NCI-H2196 (cell line): ENCODE data around the gene SPSB3.
"Not testable (repeated sequence)": the region's sequence is repeated elsewhere in the genome, so short reads cannot be mapped to it uniquely, and the experiment has no call there.

Experiments
- DNase-seq: peaks from one replicate; lab custom pipeline; 2025; ENCODE audit not compliant: unreplicated experiment; lab: John Stamatoyannopoulos, UW

Gene SPSB3

DNA sequence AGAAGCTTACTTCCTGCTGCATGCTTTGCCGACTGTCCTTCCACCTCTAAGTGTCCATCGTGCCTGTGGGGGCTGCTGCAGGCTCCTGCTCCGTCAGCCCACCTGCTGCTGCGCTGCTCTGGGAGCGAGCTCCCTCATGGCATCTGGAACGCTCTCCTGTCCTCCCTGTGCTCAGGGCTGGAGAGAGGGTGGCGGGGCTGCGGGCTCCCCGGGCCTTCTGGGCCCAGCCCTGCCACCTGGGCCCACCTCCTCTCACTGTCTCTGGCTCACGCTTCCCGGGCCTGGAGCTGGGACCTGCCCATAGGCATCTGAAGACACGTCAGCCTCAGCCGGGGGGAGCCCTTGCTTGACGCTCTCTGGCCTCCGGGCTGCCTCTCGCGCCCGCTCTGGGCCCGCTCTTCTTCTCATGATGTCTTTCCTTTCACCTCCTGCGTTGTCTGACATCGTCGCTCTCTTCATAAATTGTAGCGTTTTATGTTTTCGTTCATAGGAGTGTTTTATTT, 38.0 kb downstream of the SPSB3 start:
- DNase-seq: no peak

DNA sequence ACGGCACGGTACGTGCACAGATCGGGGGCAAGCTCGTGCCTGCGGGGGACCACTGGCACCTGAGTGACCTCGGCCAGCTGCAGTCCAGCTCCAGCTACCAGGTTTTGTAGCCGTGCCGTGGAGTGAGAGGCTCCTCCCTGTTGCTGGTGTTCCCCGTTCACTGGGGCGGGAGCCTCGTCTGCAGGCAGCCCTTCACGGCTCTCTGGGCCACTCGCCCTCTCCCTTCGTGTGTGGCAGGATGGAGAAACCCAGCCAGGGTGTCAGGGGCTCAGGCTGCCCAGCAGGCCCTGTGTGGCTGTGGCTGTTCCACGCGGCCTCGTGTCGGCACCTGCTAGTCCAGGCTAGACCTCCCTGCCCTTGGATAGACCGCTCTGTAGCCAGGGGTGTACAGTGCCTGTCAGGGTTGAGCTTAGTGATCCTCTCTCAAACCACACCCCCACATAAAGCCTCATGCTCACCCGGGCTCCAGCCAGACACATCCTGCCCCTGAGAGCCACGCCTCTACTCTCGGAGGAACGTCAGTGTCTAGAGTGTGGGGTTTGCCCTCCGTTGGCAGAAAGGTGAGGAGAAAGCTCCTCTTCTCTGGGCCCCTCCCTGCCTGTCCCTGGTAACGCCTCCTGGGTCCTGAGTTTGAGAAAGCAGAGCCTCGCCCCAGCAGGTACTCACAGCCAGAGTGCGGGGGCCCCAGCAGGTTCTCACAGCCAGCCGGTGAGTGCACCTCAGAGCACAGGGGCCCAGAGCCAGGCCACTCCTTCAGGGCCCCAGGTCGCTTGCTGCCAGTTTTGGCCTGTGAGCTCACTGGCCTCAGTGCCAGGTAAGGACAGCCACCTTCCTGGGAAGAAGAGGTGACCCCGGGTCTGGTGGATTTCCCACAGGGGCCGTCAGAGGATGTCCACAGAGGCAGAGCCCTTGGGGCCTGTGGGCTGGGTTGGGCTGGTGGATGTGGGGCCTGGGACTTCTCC, 38.7 kb downstream of the SPSB3 start:
- no peak for DNase-seq

DNA sequence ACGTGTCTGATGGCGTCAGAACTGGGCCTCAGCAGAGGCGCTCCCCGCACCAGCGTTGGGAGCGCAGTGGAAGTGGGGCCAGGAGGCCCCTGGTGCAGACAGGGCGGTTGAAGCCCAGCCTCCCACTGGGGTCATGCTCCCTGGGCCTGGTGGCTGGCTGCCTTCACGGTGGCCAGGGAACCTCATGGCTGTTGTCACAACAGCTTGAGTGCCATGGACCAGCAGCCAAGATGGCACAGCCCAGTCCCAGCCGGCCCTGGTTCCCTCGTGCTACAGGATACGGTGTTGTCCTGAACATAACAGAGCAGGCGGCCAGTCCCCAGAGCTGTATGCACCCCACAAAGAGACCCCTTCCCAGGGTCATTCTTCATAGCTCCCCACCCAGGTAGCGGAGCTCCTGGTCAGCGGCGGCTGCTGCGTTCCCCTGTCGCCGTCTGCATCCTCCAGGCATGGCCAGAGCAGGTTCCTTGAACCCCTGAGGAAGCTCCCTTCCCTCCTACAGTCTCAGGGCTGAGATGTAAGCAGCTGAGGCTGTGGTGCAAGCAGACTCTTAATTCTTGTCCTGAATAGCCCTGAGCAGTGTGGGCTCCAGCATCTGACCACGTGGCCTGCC, 40.7 kb downstream of the SPSB3 start:
- DNase-seq: no peak

DNA sequence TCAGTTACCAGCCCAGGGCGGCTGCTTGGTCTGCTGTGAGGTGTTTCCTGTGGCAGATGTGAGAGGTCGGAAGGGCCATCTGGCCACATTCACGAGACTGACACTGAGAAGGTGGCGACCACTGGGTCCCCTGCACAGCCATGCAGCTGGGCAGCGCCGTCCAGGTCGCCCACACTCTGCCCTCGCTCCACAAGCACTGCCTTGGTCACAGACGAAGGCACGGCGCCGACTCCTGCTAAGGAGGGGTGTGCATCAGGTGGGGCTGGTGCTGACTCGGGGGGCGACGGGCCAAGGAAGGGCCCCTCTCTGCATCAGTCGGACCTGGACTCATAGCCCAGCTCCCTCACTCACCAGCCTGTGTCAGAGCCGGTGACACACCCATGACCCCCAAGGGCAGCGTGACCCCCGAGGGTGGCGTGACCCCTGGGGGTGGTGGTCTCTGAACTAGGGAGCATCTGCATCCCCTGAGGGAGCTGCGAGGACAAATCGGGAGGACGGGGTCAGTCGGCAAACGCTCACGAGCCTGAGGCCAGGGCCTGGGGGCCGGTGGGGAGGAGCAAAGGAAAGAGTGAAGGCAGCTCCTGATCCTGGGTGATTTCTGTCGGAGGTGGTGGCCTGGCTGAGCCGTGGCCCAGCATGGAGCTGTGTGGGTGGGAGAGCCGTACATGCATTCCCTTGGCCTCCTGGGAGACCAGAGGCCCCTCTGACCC, 41.4 kb downstream of the SPSB3 start:
- DNase-seq: no peak

DNA sequence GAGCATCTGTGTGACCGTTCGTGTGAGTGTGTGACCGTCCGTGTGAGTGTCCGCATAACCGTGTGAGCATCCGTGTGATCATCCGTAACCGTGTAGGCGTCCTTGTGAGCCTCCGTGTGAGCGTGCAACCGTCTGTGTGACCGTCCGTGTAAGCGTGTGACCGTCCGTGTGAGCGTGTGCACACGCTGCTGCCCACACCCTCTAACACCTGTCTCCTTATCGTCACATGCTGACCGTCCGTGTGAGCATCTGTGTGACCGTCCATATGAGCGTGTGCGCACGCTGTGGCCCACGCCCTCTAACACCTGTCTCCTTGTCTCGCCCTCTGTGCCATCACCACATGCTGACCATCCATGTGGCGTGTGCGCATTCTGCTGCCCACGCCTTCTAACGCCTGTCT, 42.1 kb downstream of the SPSB3 start:
- DNase-seq: no peak

DNA sequence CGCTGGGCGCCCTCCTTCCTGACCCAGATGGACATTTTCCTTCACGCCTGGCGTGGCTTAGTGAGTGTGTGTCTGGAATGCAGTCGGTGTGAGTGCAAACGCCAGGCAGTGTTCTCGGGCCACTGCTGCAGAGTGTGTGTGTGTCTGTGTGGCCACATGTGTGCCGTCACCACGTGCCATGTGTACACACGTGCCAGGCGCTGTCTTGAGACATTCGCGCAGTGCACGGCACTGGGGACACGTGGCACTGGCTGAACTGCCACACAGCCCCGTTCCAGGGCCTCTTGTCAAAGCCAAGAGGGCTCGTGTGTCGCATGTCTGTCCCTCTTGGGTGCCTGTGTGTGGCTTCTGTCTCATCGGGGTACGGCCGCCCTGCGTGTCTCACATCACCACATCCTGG, 47.6 kb downstream of the SPSB3 start:
- DNase-seq: no peak

DNA sequence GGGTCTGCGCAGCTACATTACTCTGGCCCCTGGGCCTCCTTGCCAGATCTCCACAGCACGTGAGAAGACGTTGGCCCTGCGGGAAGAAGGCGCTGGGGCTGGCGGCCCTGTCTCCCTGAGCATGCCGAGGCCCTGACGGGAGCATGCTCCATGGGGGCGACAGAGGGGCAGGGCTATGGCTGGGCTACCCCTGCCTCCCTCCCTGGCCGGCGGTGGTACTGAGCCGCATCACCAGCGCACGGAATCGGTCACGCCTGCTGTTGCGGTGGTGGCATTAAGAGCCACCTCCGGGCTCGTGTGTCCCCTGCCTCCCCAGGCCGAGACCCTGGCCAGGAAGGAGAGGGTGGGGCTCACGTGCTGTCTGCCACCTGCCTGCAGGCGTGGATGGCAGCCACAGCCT, 48.2 kb downstream of the SPSB3 start:
- DNase-seq: no peak

DNA sequence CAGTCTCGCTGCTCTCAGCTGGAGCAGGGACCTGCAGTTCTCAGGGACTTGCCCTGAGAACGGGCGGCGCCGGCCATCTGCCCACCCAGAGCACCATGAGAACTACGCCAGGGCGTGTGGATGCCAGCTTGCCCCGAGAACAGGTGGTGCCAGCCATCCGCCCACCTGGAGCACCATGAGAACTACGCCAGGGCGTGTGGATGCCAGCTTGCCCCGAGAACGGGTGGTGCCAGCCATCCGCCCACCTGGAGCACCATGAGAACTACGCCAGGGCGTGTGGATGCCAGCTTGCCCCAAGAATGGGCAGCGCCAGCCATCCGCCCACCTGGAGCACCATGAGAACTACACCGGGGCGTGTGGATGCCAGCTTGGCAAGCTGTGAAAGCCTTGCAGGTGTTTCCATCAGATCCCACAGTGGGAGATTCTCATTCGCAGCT, 49.8 kb downstream of the SPSB3 start:
- not testable (repeated sequence) for DNase-seq

DNA sequence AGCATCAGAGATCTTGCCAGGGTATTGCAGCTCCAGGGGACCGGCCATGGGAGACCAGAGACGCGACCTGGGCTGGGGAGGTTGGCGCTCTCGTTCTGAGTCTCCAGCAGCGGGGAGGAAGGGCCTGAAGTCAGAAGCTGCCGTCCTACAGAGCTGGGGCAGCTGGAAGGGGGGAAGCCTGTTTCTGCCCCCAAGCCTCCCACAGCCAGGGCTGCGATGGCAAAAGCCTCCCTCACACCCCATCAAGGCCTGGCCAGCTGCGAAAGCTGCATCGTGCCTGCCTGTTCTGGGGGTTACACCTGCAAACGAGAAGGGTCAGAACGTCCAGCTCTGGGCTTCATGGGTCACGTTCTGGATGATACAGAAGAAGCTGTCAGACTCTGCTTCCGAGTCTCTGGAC, 50.3 kb downstream of the SPSB3 start:
- no peak for DNase-seq

DNA sequence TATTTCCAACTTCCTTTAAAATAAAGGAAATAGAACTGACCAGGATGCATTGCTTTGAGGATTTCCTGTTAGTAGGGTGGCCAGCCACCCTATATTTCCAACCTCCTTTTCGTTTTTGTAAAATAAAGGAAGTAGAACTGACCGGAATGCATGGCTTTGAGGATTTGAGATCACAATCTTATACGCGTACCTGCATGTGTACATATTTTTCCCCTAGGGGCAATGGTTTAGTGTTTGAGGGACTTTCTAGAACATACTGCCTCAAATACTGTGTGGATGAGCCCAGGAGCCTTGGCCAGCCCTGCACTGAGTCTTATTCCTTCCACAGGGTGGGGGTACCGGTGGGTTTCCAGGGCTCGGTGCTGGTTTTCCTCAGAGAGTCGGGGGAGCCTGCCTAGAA, 50.8 kb downstream of the SPSB3 start:
- DNase-seq: no peak

DNA sequence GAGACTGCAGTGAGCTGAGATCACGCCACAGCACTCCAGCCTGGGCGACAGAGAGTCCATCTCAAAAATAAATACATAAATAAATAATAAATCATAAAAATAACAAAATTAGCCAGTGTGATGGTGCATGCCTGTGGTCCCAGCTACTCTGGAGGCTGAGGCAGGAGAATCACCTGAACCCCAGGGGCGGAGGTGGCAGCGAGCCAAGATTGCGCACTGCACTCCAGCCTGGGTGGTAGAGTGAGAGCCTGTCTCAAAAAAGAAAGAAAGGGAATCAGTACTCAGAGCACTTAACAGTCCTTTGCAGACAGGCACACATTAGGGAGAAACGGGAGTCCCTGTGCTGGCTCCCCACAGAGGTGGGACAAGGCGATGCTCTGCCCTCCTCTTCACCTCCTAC, 51.3 kb downstream of the SPSB3 start:
- DNase-seq: no peak

DNA sequence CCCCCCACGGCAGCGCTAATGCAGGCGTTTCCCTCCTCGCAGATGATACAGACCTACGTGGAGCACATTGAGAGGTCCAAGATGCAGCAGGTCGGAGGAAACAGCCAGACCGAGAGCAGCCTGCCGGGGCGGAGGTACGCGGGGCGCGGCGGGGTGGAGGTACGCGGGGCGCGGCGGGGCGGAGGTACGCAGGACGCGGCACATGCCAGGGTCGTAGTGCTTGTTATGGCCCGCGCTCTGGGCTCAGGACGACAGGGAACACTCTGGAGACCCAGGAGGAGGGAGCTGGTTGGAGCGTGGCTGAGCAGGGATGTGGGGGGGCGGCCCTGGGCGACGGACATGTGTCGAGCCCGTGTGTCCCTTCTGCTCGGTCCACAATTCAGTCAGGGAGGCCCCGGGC, 52.9 kb downstream of the SPSB3 start:
- DNase-seq: no peak

DNA sequence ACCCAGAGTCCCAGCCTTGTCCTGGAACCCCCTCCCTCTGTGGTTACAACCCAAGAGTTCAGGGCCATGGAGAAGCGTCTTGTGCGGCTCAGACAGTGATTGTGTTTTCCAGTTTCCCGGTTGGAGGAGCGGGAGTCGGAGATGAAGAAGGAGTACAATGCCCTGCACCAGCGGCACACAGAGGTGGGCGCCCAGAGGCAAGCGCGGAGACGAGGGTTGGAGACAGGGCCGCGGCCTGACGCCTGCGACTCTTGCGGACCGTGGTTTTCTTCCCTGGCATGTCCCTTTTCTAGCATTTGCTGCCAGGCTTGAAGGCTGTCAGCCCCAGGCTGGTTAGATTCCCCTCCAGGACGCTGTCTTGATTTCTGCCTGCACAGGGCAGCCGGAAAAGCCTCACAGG, 53.3 kb downstream of the SPSB3 start:
- no peak for DNase-seq

DNA sequence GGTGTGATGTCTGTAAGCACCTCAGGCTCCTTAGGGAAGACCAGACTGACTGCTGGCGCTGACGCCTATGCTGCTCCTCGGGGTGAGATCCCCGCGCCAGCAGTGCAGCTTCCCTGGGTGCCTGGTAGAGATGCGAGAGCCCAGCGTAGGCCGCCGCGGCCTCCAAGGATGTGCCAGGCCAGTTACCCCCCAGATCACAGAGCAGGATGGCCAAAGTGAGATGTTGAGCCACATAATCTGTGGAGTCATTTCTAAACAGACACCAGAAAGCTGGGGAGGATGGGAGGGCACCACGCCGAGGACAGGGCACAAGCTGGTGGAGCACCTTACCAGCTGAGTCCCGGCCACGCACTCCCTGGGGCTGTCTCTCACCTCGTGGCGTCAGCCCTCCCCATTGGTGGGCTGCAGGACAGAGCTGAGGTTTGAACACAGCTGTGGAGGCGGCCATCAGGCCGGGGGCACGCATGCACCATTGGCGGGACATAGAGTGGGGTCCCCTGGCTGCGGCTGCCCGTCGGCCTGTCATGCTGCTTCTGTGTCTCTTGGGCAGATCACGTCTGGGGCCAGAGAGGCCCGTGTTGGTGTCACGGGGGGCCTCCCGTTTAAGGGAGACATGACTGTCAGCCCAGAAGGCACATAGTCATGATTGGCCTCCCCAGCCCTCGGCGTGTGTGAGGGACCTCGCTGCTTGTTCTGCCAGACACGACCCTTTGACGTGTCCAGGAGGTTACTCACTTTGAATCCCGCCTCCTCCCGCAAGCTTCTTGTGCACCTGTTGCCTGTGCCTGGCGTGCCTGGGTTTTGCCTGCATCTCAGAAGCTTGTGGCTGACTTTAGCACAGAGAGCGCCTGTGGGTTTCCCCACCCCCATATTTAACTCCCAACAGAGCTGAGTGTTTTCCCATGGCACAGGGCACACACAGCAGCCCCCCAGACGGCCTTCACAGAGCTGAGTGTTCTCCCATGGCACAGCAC, 54.4 kb downstream of the SPSB3 start:
- no peak for DNase-seq
